Measurements from ENCODE around the gene D2HGDH. TPM values are rescaled to one million over a fixed set of nuclear protein-coding genes. Genes with fewer than 3 reads are reported as not detected.

Gene D2HGDH
- total and polyA plus RNA-seq, 10 of the 15 experiments (the other 5 are each of a cell fraction or from before 2014, with no cell fraction given), result 0.52 to 32.1 (median 11.0) TPM

- no peak for TF ChIP-seq CEBPZ (IDR thresholded peaks at IDR 0.05; ENCODE audit: low read depth, low read length)
- TF ChIP-seq NR2C2 (IDR thresholded peaks at IDR 0.05; ENCODE audit: borderline replicate concordance, control insufficient read depth, insufficient read length, low read depth), result no peak
- TF ChIP-seq ESRRA (IDR thresholded peaks at IDR 0.05; ENCODE audit: low read length), result no peak
- TF ChIP-seq RBBP5 (conservative IDR thresholded peaks at IDR 0.05), result no peak
- TF ChIP-seq LARP7 (IDR thresholded peaks at IDR 0.05), result peak; percentile 96
- TF ChIP-seq CHD1 (IDR thresholded peaks at IDR 0.05; ENCODE audit: low read depth, low read length), result no peak
- no peak for TF ChIP-seq FOS (IDR thresholded peaks at IDR 0.05; ENCODE audit: borderline replicate concordance, extremely low read depth, insufficient read length)
- 0 out of 2 replicates have a peak, but pooled peaks have one; percentile 7 for TF ChIP-seq PAX5 (IDR thresholded peaks at IDR 0.05; ENCODE audit: borderline replicate concordance, low read depth, low read length)
- TF ChIP-seq ATF3 (IDR thresholded peaks at IDR 0.05; ENCODE audit: borderline replicate concordance, extremely low read depth, low read depth, low read length), result no peak
- TF ChIP-seq IRF4 (IDR thresholded peaks at IDR 0.05; ENCODE audit: low read depth, low read length), result no peak
- TF ChIP-seq NFXL1 (IDR thresholded peaks at IDR 0.05; ENCODE audit: borderline replicate concordance), result peak; percentile 54; the same call in 1 of the 2 replicates
- no peak for TF ChIP-seq ATF2 (IDR thresholded peaks at IDR 0.05; ENCODE audit: low read length)
- TF ChIP-seq E4F1 (IDR thresholded peaks at IDR 0.05; ENCODE audit: borderline replicate concordance, partially characterized antibody), result peak; percentile 27
- TF ChIP-seq RB1 (IDR thresholded peaks at IDR 0.05; ENCODE audit: borderline replicate concordance), result no peak; the same call in 1 of the 2 replicates
- TF ChIP-seq POU2F2 (IDR thresholded peaks at IDR 0.05; ENCODE audit: borderline replicate concordance, low read depth, low read length), result peak; percentile 47; the same call in 2 of the 3 replicates
- TF ChIP-seq PRDM15 (CRISPR knock-in tag; IDR thresholded peaks at IDR 0.05), result no peak
Measured at GRCh38 chr2:241686650-241687425, 47.6 kb upstream of the D2HGDH start, which contains the start of gene DTYMK (continued).
